Measurements from ENCODE around the gene LHFPL2.
"Not testable (repeated sequence)": the region's sequence is repeated elsewhere in the genome, so short reads cannot be mapped to it uniquely, and the experiment has no call there.

LHFPL2 gene

GRCh38 chr5:78476795-78477194, 171.8 kb downstream of the LHFPL2 start:
- H3K27me3 ChIP-seq (ENCODE audit: control insufficient read depth, insufficient read depth, low read length), result no peaks in the 10 kb centered on the region
- H3K27ac ChIP-seq (ENCODE audit: low read depth, low read length), result no peak overlapping the region
- H3K4me3 ChIP-seq (ENCODE audit: low read depth, low read length), result no peak overlapping the region
- H3K9ac ChIP-seq (ENCODE audit: low read depth, low read length), result no peak overlapping the region
- peaks cover 5% of the 10 kb centered on the region; the same call in 1 of the 2 replicates for H3K36me3 ChIP-seq (ENCODE audit: control insufficient read depth, insufficient read depth, low read length)
- H3K4me1 ChIP-seq (ENCODE audit: control insufficient read depth, insufficient read depth, low read length), result no peaks in the 10 kb centered on the region
- H3K9me3 ChIP-seq (ENCODE audit: control insufficient read depth, insufficient read depth, low read length), result no peaks in the 10 kb centered on the region

- no peaks in the 10 kb centered on the region for H3K9me3 ChIP-seq (ENCODE audit: control insufficient read depth, insufficient read depth, low read length)
- peaks cover 5% of the 10 kb centered on the region; the same call in 1 of the 2 replicates for H3K36me3 ChIP-seq (ENCODE audit: control insufficient read depth, insufficient read depth, low read length)
- H3K4me1 ChIP-seq (ENCODE audit: control insufficient read depth, insufficient read depth, low read length), result no peaks in the 10 kb centered on the region
- H3K9ac ChIP-seq (ENCODE audit: low read depth, low read length), result no peak overlapping the region
- H3K27me3 ChIP-seq (ENCODE audit: control insufficient read depth, insufficient read depth, low read length), result no peaks in the 10 kb centered on the region
- H3K4me3 ChIP-seq (ENCODE audit: low read depth, low read length), result no peak overlapping the region
- no peak overlapping the region for H3K27ac ChIP-seq (ENCODE audit: low read depth, low read length)
Measured at GRCh38 chr5:78475370-78475769, 173.2 kb downstream of the LHFPL2 start.

GRCh38 chr5:78473751-78474150, 174.8 kb downstream of the LHFPL2 start:
- H3K4me1 ChIP-seq (ENCODE audit: control insufficient read depth, insufficient read depth, low read length), result no peaks in the 10 kb centered on the region
- H3K9me3 ChIP-seq (ENCODE audit: control insufficient read depth, insufficient read depth, low read length), result no peaks in the 10 kb centered on the region
- no peak overlapping the region for H3K9ac ChIP-seq (ENCODE audit: low read depth, low read length)
- H3K36me3 ChIP-seq (ENCODE audit: control insufficient read depth, insufficient read depth, low read length), result peaks cover 5% of the 10 kb centered on the region; the same call in 1 of the 2 replicates
- H3K27me3 ChIP-seq (ENCODE audit: control insufficient read depth, insufficient read depth, low read length), result no peaks in the 10 kb centered on the region
- H3K27ac ChIP-seq (ENCODE audit: low read depth, low read length), result no peak overlapping the region
- no peak overlapping the region for H3K4me3 ChIP-seq (ENCODE audit: low read depth, low read length)

DNA sequence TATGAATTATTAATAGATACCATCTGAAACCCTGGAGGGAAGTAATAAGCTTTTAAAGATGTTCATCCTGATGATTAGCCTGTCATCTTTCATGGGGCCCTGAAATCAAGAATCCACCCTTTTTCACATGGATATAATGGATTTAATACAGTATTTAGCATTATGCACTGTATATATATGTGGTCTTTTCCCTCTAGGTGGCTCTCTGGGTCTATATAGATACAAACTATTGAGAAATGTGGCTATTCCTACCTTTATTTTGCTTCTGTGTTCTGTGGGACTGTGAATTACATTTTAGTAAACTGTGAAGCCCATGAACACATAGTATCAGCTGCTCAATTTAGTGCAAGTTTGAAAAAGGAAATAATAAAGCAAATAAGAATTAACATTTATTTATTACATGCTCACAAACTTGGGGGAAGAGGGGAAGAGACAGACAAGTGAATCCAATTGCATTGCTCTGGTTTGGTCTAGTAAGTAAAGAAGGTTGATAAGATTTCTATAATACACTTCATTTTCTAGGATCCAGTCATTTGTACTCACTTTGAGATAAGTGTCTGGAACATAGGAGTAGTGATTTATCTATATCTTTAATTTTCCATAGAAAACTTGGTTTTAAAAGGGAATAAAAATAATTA, 176.0 kb downstream of the LHFPL2 start:
- no peaks in the 10 kb centered on the region for H3K9me3 ChIP-seq (ENCODE audit: control insufficient read depth, insufficient read depth, low read length)
- no peak overlapping the region for H3K27ac ChIP-seq (ENCODE audit: low read depth, low read length)
- H3K27me3 ChIP-seq (ENCODE audit: control insufficient read depth, insufficient read depth, low read length), result no peaks in the 10 kb centered on the region
- H3K4me3 ChIP-seq (ENCODE audit: low read depth, low read length), result no peak overlapping the region
- H3K36me3 ChIP-seq (ENCODE audit: control insufficient read depth, insufficient read depth, low read length), result peaks cover 5% of the 10 kb centered on the region; the same call in 1 of the 2 replicates
- H3K4me1 ChIP-seq (ENCODE audit: control insufficient read depth, insufficient read depth, low read length), result no peaks in the 10 kb centered on the region
- no peak overlapping the region for H3K9ac ChIP-seq (ENCODE audit: low read depth, low read length)

GRCh38 chr5:78471896-78472295, 176.7 kb downstream of the LHFPL2 start:
- H3K4me3 ChIP-seq (ENCODE audit: low read depth, low read length), result no peak overlapping the region
- no peak overlapping the region for H3K9ac ChIP-seq (ENCODE audit: low read depth, low read length)
- H3K4me1 ChIP-seq (ENCODE audit: control insufficient read depth, insufficient read depth, low read length), result no peaks in the 10 kb centered on the region
- peaks cover 5% of the 10 kb centered on the region; the same call in 1 of the 2 replicates for H3K36me3 ChIP-seq (ENCODE audit: control insufficient read depth, insufficient read depth, low read length)
- no peak overlapping the region for H3K27ac ChIP-seq (ENCODE audit: low read depth, low read length)
- no peaks in the 10 kb centered on the region for H3K27me3 ChIP-seq (ENCODE audit: control insufficient read depth, insufficient read depth, low read length)
- H3K9me3 ChIP-seq (ENCODE audit: control insufficient read depth, insufficient read depth, low read length), result no peaks in the 10 kb centered on the region

DNA sequence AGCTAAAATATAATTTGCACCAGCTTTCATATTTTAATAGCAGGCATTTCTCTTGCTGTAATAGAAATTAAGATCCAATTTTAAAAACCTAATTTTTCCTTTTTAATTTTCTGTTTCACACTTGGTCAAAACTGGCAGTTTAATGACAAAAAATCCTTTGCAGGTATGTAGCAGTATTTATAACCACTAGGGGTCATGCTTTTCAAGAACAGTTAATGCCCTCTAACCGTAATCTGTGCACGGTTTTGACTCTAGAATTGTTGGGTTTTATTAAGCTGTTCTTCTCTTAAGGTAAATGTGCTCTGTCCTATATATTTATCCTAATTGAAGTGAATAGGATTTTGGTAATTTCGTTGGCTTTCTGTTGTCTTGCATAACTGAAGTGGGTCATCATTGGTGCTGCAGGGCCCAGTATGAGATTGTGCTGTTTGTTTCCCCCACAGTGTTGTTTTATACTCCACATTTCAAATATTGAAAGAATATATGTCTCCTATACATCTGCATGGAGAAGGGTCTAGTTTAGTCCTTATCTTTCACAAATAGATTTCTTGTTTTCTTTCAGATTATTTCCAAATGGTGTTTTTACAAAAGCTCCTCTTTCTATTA, 180.7 kb downstream of the LHFPL2 start:
- Histone ChIP-seq H3K4me1 (ENCODE audit: control insufficient read depth, insufficient read depth, low read length) (no peaks in the 10 kb centered on the region), H3K4me3 (ENCODE audit: low read depth, low read length) (no peak overlapping the region), H3K9ac (ENCODE audit: low read depth, low read length) (no peak overlapping the region), H3K27me3 (ENCODE audit: control insufficient read depth, insufficient read depth, low read length) (no peaks in the 10 kb centered on the region), H3K9me3 (ENCODE audit: control insufficient read depth, insufficient read depth, low read length) (no peaks in the 10 kb centered on the region), H3K27ac (ENCODE audit: low read depth, low read length) (no peak overlapping the region), H3K36me3 (ENCODE audit: control insufficient read depth, insufficient read depth, low read length) (no peaks in the 10 kb centered on the region)

DNA sequence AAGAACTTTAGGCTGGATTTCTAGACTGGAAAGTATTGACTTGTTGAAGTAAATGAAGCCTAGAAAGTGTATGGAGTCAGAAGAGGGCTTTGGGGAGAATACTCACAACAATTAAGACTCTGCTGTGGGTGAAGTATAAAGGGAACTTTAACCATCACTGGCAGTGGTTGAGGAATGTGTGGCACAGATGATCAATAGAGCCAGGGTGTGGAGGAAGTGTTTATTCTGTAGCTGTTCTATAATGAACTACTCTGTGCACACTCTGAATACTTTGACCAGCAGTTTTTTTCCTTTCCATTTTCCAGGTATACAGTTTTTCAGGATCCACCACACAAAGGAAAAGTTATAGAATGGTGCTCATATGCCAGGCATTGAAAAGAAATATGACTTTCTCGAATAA, 181.4 kb downstream of the LHFPL2 start:
- H3K27ac ChIP-seq (ENCODE audit: low read depth, low read length), result no peak overlapping the region
- H3K9ac ChIP-seq (ENCODE audit: low read depth, low read length), result no peak overlapping the region
- no peaks in the 10 kb centered on the region for H3K9me3 ChIP-seq (ENCODE audit: control insufficient read depth, insufficient read depth, low read length)
- H3K27me3 ChIP-seq (ENCODE audit: control insufficient read depth, insufficient read depth, low read length), result no peaks in the 10 kb centered on the region
- H3K36me3 ChIP-seq (ENCODE audit: control insufficient read depth, insufficient read depth, low read length), result no peaks in the 10 kb centered on the region
- H3K4me3 ChIP-seq (ENCODE audit: low read depth, low read length), result no peak overlapping the region
- no peaks in the 10 kb centered on the region for H3K4me1 ChIP-seq (ENCODE audit: control insufficient read depth, insufficient read depth, low read length)

DNA sequence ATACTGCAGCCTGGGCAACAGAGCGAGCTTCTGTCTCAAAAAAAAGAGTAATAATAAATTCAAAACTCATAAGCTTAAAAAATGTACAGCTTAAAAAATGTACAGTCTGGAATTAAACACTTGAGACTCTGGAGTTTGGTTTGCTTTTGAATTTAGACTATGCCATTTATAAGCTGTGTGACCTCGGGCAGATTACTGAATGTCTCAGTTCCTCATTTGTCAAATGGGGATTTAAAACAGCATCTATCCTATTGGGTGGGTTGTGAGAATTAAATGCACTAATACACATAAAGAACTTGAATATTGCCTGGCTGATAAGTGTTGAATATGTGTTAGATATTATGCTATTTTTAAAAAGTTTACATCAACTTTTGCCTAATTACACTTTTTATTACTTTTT, 189.7 kb downstream of the LHFPL2 start:
- Histone ChIP-seq H3K9me3 (ENCODE audit: control insufficient read depth, insufficient read depth, low read length) (no peaks in the 10 kb centered on the region), H3K27ac (ENCODE audit: low read depth, low read length) (no peak overlapping the region), H3K4me1 (ENCODE audit: control insufficient read depth, insufficient read depth, low read length) (no peaks in the 10 kb centered on the region), H3K36me3 (ENCODE audit: control insufficient read depth, insufficient read depth, low read length) (no peaks in the 10 kb centered on the region), H3K4me3 (ENCODE audit: low read depth, low read length) (no peak overlapping the region), H3K9ac (ENCODE audit: low read depth, low read length) (no peak overlapping the region), H3K27me3 (ENCODE audit: control insufficient read depth, insufficient read depth, low read length) (no peaks in the 10 kb centered on the region)

- not testable (repeated sequence) for H3K27ac ChIP-seq (ENCODE audit: low read depth, low read length); H3K9me3 ChIP-seq (ENCODE audit: control insufficient read depth, insufficient read depth, low read length); H3K4me3 ChIP-seq (ENCODE audit: low read depth, low read length); H3K36me3 ChIP-seq (ENCODE audit: control insufficient read depth, insufficient read depth, low read length); H3K27me3 ChIP-seq (ENCODE audit: control insufficient read depth, insufficient read depth, low read length); H3K4me1 ChIP-seq (ENCODE audit: control insufficient read depth, insufficient read depth, low read length); H3K9ac ChIP-seq (ENCODE audit: low read depth, low read length)
Measured at GRCh38 chr5:78457507-78457906, 191.1 kb downstream of the LHFPL2 start.

DNA sequence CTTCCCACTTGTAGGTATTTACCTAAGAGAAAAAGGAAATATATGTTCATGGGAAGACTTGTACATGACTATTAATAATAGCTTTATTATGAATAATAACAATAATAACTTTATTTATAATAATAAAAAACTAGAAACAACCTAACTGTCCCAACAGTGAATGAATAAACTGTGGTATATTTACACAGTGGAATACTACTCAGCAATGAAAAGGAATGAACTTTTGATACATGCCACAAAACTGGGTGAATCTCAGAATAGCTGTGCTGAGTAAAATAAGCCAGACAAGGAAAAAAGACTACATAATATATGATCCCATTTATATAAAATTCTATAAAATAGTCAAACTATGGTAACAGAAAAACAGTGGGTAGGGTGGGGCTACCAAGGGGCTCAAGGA, 199.5 kb downstream of the LHFPL2 start:
- H3K36me3 ChIP-seq (ENCODE audit: control insufficient read depth, insufficient read depth, low read length), result no peaks in the 10 kb centered on the region; the same call in 1 of the 2 replicates
- H3K4me1 ChIP-seq (ENCODE audit: control insufficient read depth, insufficient read depth, low read length), result no peaks in the 10 kb centered on the region
- H3K27ac ChIP-seq (ENCODE audit: low read depth, low read length), result no peak overlapping the region
- H3K9me3 ChIP-seq (ENCODE audit: control insufficient read depth, insufficient read depth, low read length), result no peaks in the 10 kb centered on the region
- H3K4me3 ChIP-seq (ENCODE audit: low read depth, low read length), result no peak overlapping the region
- H3K9ac ChIP-seq (ENCODE audit: low read depth, low read length), result no peak overlapping the region
- no peaks in the 10 kb centered on the region for H3K27me3 ChIP-seq (ENCODE audit: control insufficient read depth, insufficient read depth, low read length)

- H3K4me1 ChIP-seq (ENCODE audit: control insufficient read depth, insufficient read depth, low read length), result no peaks in the 10 kb centered on the region
- H3K36me3 ChIP-seq (ENCODE audit: control insufficient read depth, insufficient read depth, low read length), result no peaks in the 10 kb centered on the region; the same call in 1 of the 2 replicates
- H3K27me3 ChIP-seq (ENCODE audit: control insufficient read depth, insufficient read depth, low read length), result no peaks in the 10 kb centered on the region
- H3K27ac ChIP-seq (ENCODE audit: low read depth, low read length), result no peak overlapping the region
- H3K9ac ChIP-seq (ENCODE audit: low read depth, low read length), result no peak overlapping the region
- no peaks in the 10 kb centered on the region for H3K9me3 ChIP-seq (ENCODE audit: control insufficient read depth, insufficient read depth, low read length)
- H3K4me3 ChIP-seq (ENCODE audit: low read depth, low read length), result no peak overlapping the region
Measured at GRCh38 chr5:78447775-78448424, 200.7 kb downstream of the LHFPL2 start.
